Limb (tissue), 2 donors: Measurements from ENCODE around the gene PDZD7.

ENCODE experiments used
- DNase-seq, 2 donors: peaks; one replicate each; pipeline ENCODE4 v3.0.0-alpha.2; 2016; ENCODE audit errors: extremely low spot score in 2 of 2

PDZD7 gene

GRCh38 chr10:100968062-100968736, 62.7 kb downstream of the PDZD7 start:
- no peak for DNase-seq

- DNase-seq, result no peak
These were observed 63.6 kb downstream of the PDZD7 start for GRCh38 chr10:100967332-100967731.

- no peak for DNase-seq
These were observed 64.0 kb downstream of the PDZD7 start for GRCh38 chr10:100966887-100967286.

GRCh38 chr10:100965820-100966219, 65.1 kb downstream of the PDZD7 start:
- no peak for DNase-seq

GRCh38 chr10:100963826-100964225, 67.1 kb downstream of the PDZD7 start:
- DNase-seq, result no peak

- no peak for DNase-seq
These were observed 68.4 kb downstream of the PDZD7 start for GRCh38 chr10:100962351-100963080.

- no peak for DNase-seq
These were observed 70.7 kb downstream of the PDZD7 start for GRCh38 chr10:100960251-100960650.
